HG03521 (cell line): ENCODE measurements around the gene XYLB.
"Not testable (repeated sequence)": the region's sequence is repeated elsewhere in the genome, so short reads cannot be mapped to it uniquely, and the experiment has no call there.

Experiments
- ATAC-seq: cut with Tn5 transposase; IDR thresholded peaks from one replicate; pipeline ENCODE4 v1.9.1; 2021; ENCODE audit warnings: mild to moderate bottlenecking, moderate library complexity; ENCODE audit not compliant: unreplicated experiment

The XYLB gene

DNA sequence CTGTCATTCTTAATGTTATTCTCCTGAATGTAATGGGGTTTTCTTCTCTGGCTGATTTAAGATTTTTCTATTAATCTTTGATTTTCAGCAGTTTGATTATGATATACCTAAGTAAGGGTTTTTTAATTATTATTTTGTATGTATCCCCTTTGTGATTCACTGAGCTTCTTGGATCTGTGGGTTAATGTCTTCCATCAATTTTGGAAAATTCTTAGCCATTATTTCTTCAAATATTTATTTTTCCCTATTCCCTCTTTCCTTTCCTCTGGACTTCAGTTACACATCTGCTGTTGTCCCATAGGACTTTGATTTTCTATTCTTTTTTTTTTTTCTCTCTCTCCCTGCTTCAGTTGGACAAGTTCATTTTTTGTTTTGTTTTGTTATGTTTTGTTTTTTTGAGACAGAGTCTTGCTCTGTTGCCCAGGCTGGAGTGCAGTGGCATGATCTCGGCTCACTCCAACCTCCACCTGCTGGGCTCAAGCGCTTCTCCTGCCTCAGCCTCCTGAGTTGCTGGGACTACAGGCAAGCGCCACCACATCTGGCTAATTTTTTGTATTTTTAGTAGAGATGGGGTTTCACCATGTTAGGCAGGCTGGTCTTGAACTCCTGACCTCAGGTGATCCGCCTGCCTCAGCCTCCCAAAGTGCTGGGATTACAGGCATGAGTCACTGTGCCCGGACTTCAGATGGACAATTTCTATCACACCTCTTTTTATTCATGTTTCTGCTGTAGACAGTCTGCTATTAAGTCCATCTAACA lies 40.6 kb downstream of the XYLB start:
- no peak for ATAC-seq

DNA sequence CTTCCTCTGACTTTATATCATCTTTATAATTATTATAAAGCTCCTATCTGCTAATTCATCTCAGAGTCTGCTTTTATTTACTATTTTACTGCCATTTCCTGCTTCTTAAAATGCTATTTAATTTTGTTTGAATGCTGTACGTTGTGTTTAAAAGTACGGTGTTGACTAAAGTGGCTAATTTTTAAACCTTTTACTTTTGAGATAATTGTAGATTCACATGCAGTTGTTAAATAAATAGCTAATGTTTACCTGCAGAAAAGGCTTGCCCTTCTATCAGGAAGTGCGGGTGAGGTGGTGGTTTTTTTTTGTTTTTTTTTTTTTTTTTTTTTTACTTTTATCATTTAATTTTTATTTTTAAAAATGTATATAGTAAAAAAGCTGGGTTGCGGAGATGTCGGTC lies 41.3 kb downstream of the XYLB start:
- ATAC-seq: no peak

DNA sequence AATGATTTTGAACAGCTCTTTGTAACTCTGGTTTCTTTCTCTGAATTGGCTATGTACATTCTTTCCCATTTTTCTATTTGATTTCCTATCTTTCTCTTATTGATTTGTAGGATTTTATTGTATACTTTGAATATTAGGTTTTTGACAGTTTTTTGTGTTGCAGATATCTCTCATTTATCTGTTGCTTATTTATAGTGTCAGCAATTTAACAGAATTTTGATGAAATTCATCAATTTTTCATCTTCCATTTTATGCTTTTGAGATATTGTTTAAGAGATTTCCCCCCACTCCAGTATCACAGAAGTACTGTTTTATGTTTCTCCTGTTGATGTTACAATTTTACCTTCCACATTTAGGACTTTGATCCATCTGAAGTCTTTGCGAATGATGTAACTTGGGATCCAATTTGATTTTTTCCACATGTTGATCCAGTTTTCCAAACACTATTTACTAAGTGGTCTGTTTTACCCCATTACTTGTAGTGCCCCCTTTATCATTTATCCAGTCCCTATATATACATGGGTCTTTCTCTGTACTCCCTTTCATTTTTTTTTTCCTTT lies 46.1 kb downstream of the XYLB start:
- no peak for ATAC-seq

DNA sequence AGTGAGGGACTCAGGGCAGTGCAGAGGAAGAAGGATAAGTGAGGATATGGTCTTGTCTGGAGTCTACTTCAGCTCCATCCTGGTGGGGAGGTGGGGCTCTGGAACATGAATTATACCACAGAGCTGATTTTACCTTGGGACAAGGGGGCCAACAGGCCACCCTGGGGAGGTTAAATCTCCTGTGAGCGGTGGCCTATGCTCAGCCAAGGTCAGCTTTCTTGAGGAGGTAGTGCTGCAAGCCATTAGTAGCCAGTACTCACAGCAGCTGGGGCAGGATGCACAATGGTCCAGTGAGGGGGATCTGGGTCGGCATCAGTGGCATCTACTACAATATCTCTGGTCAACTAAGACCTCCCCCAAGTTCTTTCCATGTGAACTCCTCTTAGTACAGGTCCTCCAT lies 49.7 kb downstream of the XYLB start:
- ATAC-seq: no peak

DNA sequence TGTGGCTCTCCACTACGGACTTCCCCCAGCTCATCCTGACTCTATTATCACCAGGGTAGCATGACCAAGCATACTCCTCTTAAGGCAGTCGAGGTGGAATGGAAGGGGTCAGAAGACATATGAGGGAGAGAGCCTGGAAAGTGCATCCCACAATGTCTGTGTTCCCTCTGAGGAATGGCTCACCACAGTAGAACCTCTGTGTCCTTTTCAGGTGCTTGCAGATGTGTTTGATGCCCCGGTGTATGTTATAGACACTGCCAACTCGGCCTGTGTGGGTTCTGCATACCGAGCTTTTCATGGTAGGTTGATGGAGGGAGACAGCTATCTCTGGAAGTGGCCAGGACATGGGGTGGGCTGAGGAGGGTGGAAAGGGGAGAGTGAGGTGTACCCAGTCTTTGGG lies 50.3 kb downstream of the XYLB start:
- no peak for ATAC-seq

DNA sequence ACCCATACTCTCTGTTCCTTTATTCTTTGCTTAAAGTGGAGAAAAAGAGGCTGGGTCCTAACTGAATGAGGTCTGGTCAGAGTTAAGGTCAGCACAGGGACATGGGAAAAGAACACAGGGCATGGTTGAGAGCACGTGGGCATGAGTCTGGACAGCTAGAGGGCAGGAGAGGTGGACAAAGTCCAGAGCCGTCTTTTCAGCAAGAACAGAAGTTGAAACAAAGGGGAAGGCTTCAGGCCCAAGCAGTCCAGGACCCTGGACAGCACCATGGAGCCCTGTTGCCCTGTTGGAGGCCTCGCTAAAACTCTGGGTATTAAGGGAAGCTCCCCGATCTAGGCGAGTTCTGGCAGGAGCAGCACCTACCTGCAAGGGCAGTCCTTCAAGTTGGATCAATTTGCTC lies 50.7 kb downstream of the XYLB start:
- ATAC-seq: no peak

DNA sequence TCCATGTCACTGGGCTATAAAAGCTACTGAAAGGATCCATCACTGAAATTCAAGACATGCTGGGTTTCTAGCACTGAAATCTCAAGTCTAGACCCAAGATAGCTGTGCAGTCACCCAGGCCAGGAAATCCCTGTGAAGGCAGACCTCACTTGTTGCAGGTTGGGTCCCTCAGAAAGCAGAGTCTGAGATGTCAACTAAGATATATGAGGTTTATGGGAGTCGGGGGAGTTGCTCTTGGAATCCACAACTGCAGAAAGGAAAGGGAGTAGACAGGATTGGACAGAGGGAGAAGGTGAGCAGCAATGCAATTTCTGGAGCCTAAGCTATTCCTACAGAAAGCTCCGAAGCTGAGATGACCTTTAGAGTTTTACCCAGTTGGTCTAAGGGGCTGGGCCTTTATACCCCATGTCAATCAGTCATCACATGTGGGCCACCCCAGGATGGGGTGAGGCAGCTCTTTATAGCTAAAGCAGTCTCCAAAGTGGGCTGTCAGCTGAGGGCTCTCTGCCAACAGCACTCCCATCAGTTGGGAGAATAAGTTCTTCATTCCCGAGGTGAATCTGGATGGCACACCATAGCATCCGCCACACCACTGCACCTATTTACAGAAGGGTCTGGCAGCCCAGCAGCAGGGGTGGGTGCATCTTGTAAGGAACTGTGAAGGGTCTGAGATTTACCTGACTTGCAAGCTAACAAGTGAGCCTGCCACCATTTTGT lies 54.8 kb downstream of the XYLB start:
- ATAC-seq: no peak

DNA sequence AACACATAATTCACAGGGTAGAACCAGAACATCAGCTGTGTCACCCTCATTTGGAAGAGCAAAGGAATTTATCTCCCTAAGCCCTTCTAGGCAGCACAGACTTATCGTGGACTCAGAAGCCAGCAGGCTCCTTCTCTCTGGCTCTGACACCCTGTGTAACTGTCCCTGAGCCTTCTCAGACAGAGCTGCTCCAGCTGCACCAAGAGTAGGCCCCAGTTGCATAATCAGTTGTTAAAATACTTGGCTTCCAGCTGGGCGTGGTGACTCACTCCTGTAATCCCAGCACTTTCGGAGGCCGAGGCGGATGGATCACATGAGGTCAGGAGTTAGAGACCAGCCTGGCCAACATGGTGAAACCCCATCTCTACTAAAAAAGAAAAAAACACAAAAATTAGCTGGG lies 57.7 kb downstream of the XYLB start:
- ATAC-seq: no peak

DNA sequence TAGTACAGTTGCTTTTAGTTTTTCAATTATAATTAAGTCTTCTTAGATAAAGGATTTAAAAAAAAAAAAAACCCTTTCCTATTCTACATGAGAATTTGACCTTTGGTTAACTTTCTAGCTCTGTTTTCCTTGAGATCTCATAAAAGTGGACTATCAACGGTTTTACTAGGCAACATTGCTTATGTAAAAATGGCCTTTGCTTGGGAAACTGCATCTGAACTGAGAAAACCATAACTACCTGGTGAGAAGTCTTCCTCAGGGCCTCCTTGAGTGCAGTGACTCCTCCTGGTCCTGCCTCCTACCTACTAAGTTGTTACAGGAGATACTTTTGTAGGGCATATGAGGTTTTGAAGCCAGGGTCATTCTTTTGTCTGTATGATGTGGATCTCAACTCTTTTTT lies 65.0 kb downstream of the XYLB start:
- ATAC-seq: no peak

DNA sequence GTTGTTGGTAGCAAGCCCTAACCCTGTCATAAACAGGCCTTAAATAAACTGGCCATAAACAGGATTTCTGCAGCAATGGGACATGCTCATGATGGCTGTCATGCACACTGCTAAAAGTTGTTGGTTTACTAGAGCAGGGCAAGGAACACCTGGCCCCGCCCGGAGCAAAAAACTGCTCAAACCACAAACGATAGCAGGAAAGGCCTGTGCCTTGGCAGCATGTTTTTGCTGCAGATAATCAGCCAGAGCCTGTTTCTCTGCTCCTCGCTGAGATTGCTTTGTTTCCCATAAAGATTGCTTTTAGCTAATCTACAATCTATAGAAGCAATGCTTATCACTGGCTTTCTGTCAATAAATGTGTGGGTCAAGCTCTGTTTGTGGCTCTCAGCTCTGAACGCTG lies 74.2 kb downstream of the XYLB start:
- not testable (repeated sequence) for ATAC-seq

DNA sequence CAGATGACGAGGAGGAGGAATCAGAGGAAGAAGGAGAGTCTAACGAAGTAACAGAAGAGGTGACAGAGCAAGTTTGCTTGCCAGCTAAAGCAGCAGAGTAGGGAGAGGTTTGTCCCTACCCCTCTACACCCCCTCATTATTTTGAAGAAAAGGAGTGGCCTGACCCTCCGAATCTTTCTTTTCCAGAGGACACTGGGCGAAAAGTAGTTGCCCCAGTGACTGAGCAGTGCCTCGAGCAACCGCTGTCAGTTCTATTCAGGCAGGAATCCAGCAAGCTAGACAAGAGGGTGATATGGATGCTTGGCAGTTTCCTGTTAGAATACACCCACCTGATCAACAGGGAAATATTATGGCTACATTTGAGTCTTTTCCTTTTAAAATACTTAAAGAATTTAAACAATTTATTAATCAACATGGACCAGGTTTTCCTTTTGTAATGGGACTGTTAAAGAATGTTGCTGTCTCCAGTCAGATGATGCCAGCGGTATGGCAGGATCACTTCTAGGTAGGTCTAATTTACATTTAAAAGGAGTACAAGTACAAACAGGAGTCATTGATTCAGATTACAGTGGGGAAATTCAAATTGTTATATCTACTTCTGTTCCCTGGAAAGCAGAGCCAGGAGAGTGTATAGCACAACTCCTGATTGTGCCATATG lies 75.2 kb downstream of the XYLB start:
- ATAC-seq: no peak

DNA sequence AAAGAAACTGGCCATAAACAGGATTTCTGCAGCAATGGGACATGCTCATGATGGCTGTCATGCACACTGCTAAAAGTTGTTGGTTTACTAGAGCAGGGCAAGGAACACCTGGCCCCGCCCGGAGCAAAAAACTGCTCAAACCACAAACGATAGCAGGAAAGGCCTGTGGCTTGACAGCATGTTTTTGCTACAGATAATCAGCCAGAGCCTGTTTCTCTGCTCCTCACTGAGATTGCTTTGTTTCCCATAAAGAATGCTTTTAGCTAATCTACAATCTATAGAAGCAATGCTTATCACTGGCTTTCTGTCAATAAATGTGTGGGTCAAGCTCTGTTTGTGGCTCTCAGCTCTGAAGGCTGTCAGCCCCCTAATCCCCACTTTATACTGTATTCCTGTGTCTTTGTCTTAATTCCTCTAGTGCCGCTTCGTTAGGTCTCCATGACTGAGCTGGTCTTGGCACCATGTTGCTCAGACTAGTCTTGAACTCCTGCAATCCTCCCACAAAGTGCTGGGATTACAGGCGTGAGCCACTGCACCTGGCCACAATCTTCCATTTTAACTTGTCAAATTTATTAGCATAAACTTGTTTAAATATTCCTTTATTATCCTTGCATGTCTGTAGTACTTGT lies 80.3 kb downstream of the XYLB start:
- ATAC-seq: not testable (repeated sequence)

DNA sequence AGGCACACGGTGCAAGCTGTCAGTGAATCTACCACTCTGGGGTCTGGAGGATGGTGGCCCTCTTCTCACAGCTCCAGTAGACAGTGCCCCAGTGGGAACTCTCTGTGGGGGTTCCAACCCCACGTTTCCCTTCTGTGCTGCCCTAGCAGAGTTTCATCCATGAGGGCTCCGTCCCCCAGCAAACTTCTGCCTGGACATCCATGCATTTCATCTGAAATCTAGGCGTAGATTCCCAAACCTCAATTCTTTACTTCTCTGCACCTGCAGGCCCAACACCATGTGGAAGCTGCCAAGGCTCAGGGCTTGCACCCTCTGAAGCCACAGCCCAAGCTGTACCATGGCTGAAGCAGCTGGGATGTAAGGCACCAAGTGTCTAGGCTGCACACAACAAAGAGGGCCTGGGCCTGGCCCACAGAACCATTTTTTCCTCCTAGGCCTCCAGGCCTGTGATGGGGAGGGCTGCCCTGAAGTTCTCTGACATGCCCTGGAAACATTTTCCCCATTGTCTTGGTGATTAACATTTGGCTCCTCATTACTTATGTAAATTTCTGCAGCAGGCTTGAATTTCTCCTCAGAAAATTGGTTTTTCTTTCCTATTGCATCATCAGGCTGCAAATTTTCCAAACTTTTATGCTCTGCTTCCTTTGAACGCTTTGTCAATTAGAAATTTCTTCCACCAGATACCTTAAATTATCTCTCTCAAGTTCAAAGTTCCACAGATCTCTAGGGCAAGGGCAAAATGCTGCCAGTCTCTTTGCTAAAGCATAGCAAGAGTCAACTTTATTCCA lies 86.5 kb downstream of the XYLB start:
- ATAC-seq: not testable (repeated sequence)

DNA sequence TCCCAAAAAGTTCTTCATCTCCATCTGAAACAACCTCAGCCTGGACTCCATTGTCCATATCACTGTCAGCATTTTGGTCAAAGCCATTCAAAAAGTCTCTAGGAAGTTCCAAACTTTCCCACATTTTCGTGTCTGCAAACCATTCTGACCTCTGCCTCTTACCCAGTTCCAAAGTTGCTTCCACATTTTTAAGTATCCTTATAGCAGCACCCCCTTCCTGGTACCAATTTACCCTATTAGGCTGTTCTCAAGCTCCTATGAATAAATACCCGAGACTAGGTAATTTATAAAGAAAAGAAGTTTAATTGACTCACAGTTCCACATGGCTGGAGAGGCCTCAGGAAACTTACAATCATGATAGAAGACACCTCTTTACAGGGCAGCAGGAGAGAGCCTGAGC lies 87.1 kb downstream of the XYLB start:
- ATAC-seq: not testable (repeated sequence)

DNA sequence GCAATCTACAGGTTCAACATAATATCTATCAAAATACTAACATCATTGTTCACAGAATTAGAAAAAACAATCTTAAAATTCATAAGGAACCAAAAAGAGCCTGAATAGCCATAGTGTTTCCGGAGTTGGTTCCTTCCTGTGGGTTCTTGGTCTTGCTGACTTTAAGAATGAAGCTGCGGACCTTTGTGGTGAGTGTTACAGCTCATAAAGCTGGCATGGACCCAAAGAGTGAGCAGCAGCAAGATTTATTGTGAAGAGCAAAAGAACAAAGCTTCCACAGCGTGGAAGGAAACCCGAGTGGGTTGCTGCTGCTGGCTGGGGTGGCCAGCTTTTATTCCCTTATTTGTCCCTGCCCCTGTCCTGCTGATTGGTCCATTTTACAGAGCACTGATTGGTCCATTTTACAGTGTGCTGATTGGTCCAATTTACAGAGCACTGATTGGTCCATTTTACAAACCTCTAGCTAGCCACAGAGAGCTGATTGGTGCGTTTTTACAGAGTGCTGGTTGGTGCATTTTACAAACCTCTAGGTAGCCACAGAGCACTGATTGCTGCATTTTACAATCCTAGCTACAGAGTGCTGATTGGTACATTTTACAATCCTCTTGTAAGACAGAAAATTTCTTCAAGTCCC lies 92.0 kb downstream of the XYLB start:
- ATAC-seq: not testable (repeated sequence)

DNA sequence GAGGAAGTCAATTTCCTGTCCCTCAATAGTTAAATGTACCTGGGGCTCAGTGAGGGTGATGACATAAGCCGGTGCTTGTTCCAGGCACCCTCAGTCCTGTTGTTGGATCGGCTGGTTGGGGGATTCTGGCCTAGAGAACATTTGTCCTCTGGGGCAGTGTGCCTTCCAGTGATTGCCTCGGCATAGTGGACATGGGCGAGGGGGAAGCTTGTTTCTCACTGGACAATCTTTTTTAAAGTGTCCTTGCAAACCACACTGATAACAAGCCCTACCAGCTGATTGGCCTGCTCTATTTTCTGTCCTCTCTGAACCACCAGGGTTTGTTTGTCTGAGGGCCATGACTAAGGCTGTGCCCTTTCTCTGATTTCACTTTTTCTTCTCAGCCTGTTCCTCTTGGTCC lies 96.6 kb downstream of the XYLB start:
- not testable (repeated sequence) for ATAC-seq

DNA sequence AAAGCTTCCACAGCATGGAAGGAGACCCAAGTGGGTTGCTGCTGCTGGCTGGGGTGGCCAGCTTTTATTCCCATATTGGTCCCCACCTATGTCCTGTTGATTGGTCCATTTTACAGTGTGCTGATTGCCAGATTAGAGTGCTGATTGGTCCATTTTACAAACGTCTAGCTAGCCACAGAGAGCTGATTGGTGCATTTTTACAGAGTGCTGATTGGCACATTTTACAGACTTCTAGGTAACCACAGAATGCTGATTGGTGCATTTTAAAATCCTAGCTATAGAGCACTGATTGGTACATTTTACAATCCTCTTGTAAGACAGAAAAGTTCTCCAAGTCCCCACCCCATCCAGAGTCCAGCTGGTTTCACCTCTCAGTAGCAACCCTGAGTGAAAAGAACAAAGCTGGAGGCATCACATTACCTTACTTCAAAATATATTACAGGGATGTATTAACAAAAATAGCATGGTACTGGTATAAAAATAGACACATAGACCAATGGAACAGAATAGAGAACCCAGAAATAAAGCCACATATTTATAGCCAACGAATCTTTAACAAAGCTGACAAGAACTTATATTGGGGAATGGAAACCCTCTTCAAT lies 99.6 kb downstream of the XYLB start:
- no peak for ATAC-seq

DNA sequence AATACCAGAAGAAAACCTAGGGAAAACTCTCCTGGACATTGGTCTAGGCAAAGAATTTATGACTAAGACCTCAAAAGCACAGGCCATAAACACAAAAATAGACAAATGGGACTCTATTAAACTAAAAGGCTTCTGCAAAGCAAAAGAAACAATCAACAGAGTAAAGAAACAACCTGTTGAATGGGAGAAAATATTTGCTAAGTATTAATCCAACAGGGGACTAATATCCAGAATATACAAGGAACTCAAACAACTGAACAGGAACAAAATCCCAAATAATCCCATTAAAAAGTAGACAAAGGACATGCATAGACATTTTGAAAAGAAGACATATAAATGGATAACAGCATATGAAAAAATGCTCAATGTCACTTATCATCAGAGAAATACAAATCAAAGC lies 100.2 kb downstream of the XYLB start:
- no peak for ATAC-seq

DNA sequence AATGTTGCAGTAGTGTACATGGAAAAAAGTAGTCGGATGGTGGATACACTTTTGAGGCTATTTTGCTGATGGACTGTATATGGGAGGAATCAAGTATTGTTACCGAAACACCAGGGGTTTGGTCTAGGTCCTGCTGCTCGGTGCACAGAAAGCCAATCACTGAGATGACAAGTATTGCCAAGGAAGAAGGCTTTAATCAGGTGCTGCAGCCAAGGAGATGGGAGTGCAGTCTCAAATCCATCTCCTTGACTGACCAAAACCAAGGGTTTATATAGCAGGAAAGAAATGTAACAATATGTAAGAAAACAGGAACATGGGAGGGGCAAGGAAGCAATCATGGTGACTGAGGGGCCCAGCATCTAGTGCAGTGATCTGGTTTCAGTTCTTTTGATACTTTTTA lies 104.3 kb downstream of the XYLB start:
- ATAC-seq: no peak
